GM18873 (cell line): ENCODE results near the gene AKT3.

Source experiments
- ATAC-seq: cut with Tn5 transposase; IDR thresholded peaks from one replicate; pipeline ENCODE4 v1.9.1; 2021; ENCODE audit warnings: mild to moderate bottlenecking, moderate library complexity, moderate number of reproducible peaks; ENCODE audit not compliant: unreplicated experiment, low FRiP score

AKT3 gene

DNA sequence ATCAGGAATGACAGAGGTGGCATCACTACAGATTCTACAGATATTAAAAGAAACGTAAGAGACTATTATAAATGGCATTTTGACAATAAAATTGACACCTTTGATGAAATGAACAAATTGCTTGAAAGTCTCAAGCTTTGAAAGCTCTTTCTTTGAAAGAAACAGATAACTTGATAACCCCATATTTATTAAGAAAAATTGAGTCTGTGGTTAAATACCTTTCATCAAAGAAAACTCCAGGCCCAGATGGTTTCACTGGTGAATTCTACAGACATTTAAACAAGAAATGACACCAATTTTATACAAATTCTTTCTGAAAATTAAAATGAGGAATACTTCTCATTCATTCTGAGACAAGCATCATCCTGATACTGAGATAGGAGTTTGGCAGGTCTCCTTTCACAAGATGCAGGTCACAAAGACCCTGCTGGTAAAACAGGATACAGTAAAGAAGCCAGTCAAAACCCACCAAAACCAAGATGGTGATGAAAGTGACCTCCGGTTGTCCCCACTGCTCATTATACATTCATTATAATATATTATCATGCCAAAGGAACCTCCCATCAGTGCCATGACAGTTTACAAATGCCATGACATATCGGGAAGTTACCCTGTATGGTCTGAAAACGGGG, 210.9 kb downstream of the AKT3 start:
- ATAC-seq: no peak

- ATAC-seq: no peak
Measured at GRCh38 chr1:243638186-243638585, 211.9 kb downstream of the AKT3 start.

DNA sequence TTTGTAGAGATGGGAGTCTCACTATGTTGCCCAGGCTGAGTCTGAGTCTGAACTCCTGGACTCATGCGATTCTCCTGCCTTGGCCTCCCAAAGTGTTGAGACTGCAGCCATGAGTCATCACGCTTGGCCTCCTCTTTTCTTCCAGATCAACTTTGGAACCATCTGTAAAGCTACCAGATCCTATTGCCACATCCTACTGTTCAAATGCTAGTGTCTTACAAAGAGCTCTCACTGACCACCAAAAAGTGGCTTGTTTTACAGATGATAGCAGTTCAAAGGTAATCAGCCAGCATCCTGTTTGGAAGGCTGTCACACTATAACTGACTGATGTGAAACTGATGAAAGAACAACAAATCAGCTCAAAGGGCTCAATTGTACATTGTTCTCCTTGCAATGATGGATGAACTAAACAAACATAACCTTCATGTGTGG, 221.6 kb downstream of the AKT3 start:
- no peak for ATAC-seq

GRCh38 chr1:243623841-243624240, 226.2 kb downstream of the AKT3 start:
- no peak for ATAC-seq

DNA sequence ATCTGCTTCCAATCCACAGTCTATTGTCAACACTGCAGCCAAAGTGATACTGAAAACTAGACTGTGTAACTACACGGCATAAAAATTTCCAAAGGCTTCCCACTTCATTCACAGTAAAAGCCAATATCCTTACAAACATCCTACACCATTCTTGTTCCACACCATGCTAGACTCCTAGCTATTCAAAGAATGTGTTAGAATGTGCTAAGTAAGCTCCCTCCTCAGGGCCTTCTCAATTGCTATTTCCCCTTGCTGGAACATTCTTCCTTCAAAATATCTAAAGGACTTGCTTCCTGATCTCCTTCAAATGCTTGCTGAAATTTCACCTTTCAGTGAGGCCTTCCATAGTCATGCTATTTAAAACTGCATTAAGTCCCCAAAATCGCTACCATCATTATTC, 228.1 kb downstream of the AKT3 start:
- no peak for ATAC-seq

- ATAC-seq: no peak
Measured at GRCh38 chr1:243620096-243620495, 229.9 kb downstream of the AKT3 start.

DNA sequence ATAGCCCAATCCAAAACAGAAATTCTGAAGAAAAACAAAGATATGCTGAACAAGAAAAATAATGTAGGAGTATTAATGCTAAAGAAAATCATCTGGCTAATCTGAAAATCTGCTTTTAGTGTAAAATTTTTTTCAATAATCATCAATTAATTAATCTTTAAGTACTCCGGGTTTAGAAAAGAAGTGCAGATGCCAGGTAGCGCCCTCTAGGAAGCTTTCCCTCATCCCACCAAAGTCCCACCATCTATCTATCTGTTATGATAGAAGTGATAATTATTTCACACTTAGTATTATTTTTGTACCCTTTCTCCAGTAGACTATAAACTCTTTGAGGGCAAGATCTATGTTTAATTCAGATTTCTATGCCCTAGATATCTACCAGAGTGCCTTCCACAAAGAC, 240.3 kb downstream of the AKT3 start:
- ATAC-seq: no peak

- ATAC-seq: no peak
Measured at GRCh38 chr1:243605604-243606003, 244.4 kb downstream of the AKT3 start.

DNA sequence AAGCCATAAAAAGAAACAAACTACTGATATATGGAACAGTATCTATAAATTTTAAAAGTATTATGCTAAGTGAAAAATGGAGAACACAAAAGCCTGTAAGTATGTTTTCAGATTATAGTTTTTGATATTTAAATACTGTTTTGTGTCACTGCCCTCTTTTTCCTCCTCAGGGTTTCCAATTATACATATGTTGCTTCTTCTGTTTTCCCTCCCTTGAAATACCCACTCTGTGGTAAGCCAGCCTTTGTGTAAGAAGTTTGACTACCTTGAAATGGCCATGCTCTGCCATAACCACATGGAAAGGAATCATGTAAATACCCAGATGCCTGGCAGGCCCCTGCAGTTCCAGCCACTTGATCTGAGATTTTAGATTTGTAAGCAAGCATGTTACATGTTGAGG, 248.3 kb downstream of the AKT3 start:
- ATAC-seq: no peak

GRCh38 chr1:243598433-243598832, 251.6 kb downstream of the AKT3 start:
- no peak for ATAC-seq

DNA sequence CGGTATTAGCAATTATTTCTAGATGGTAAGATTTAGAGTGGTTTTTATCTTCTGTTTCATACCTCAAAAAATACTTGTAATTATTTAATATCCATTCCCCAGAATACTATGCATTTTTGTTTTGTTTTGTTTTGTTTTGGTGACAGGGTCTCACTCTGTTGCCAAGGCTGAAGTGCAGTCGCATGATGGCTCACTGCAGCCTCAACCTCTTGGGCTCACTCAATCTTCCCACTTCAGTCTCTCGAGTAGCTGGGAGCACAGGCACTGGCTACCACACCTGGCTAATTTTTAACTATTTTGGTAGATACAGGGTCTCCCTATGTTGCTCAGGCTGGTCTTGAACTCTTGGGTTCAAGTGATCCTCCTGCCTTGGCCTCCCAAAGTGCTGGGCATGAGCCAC, 252.7 kb downstream of the AKT3 start:
- ATAC-seq: no peak

- peak; percentile 96 for ATAC-seq
Measured at GRCh38 chr1:243596431-243597062, 253.5 kb downstream of the AKT3 start.

- ATAC-seq: peak; percentile 14
Measured at GRCh38 chr1:243595527-243596210, 254.4 kb downstream of the AKT3 start.

DNA sequence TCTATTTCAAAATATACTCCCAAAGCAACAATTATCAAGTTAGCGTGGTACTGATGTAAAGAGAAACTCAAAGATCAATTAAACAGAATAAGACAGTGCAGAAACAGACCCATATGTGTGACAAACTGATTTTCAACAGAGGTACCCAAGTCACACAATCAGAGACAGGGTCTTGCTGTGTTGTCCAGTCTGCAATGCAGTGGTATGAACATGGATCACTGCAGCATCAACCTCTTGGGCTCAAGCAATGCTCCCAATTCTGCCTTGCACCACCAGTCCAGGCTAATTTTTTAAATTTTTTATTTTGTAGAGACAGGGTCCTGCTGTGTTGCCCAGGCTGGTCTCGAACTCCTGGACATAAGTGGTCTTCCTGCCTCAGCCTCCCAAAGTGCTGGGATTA, 255.6 kb downstream of the AKT3 start:
- no peak for ATAC-seq

GRCh38 chr1:243589286-243589685, 260.8 kb downstream of the AKT3 start:
- peak; percentile 81 for ATAC-seq

- ATAC-seq: peak; percentile 93
Measured at GRCh38 chr1:243587823-243588560, 262.1 kb downstream of the AKT3 start.

GRCh38 chr1:243587285-243587684, 262.8 kb downstream of the AKT3 start:
- ATAC-seq: no peak

- ATAC-seq: no peak
Measured at GRCh38 chr1:243585982-243586381, 264.1 kb downstream of the AKT3 start.

DNA sequence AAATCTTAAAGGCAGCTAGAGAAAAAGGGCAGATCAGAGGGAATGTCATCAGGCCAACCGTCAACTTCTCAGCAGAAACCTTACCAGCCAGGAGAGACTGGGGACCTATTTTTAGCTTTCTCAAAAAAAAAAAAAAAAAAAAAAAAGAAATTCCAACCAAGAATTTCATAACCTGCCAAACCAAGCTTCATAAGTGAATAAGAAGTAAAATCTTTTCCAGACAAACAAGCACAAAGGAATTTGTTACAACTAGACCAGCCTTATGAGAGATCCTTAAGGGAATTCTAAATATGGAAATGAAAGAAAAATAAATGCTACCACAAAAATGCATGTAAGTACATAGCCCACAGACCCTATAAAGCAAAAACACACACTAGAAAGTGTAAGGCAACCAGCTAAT, 267.7 kb downstream of the AKT3 start:
- ATAC-seq: no peak

DNA sequence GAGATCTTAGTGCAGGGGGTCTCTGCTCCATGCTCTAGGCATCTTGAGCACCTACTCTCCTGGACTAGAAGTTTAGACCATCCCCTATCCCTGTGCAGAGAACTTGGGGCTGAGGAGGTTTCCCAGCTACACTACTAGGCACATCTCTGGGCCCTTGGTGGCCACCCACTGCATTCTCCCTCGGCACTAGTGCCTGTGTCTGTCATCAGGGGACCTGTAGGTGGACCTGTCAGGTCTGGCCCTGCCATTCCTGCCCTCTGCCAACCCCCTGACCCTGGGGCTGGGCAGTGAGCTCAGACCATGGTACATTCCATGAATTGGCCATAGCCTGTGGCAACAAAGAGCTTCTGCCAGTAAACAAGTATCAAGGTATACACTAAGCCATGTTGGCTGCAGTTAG, 269.1 kb downstream of the AKT3 start:
- ATAC-seq: no peak

DNA sequence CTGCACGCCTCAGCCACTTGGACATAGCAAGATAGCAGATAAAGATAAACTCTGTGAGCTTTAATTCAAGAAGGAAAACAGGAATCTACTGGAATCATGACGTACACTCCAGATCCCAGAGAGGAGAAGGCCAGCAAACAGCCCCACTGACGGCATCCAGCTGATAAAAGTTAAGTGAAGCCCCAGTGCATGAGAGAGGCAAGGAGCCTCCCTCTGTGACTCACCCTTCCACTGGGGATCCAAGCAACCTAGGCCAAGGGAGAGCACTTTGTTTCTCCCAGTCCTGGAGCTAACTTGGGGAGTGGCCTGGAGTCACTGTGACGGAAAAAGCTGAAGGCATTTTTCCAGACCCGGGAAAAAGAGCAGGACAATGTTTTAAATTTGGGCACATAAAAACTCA, 270.0 kb downstream of the AKT3 start:
- ATAC-seq: no peak
